GM10266 (cell line): ENCODE results near the gene C1orf53.

ENCODE experiments used
- DNase-seq: peaks from one replicate; pipeline ENCODE4 v3.0.0; 2012; ENCODE audit errors: extremely low spot score
- TF ChIP-seq, protein P1 (sequence below): IDR thresholded peaks from 2 replicates; pipeline ENCODE4 v1.5.1; 2012; ENCODE audit warnings: mild to moderate bottlenecking, low read depth; ENCODE audit not compliant: control insufficient read depth, insufficient read depth; ENCODE audit errors: missing control alignments

The C1orf53 gene

DNA sequence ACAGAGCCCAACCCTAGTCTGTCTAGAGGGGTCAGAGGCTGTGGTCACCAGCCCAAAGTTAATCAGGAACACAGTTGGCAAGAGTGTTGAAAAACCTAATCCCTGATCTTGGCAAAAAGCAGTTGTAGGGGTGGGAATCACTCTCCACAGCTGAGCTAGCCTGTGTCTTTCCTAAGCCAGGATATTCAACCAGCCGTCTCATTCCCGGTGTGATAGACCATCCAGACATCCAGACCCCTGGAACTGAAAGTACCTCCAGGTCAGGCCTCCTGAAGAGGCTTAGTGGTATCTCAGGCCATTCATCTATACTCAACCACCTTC, 19.6 kb downstream of the C1orf53 start:
- TF ChIP-seq, protein P1, sequence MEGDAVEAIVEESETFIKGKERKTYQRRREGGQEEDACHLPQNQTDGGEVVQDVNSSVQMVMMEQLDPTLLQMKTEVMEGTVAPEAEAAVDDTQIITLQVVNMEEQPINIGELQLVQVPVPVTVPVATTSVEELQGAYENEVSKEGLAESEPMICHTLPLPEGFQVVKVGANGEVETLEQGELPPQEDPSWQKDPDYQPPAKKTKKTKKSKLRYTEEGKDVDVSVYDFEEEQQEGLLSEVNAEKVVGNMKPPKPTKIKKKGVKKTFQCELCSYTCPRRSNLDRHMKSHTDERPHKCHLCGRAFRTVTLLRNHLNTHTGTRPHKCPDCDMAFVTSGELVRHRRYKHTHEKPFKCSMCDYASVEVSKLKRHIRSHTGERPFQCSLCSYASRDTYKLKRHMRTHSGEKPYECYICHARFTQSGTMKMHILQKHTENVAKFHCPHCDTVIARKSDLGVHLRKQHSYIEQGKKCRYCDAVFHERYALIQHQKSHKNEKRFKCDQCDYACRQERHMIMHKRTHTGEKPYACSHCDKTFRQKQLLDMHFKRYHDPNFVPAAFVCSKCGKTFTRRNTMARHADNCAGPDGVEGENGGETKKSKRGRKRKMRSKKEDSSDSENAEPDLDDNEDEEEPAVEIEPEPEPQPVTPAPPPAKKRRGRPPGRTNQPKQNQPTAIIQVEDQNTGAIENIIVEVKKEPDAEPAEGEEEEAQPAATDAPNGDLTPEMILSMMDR = no peak
- DNase-seq = no peak

DNA sequence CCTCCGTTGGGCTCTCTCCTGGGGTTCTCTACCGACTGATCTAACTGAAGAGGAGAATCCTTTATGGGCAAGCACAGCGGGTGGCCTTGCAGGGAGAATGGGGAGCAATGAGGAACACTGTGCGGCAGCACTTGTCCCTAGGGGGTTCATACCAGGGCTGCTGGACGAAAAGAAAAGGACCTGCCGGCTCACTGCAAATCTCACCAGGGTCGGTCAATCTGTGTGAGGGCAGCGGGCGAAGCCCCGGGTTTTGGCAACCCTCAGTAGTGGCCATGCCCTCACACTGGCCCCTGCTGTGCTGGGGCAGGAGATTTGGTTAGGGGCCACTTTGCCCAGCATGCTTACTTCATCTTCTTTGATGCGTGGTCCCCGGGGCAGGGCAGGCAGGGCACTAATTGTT, 20.6 kb downstream of the C1orf53 start:
- DNase-seq = no peak
- TF ChIP-seq, protein P1 = no peak

DNA sequence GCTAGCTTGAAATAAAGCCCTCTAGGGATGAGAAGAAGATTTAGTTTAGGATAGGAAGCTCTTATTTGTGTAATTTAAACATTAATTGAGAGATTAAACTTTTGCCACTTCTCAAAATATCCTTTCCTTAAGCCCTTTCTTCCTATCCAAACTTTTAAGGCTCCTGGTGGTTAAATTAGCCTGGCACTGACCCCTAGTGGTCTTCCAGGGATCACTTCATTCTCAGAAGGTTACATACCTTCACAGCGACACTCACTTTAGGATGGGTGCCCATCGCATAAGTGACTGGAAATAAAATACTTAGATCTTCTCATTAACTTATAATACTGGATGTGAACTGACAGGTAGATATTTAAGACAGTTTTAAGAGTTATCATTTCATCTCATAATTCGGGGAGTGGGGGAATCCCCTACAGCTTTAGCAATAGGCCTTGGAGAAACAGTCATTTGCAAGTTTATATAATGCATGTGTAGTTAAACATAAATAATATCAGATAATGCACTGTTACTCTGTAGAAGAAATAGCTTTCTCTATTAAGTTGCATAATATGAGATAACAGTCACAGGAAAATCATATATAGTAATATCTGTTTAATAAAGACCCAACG, 22.2 kb downstream of the C1orf53 start:
- no peak for DNase-seq
- TF ChIP-seq, protein P1 = peak; percentile 63

DNA sequence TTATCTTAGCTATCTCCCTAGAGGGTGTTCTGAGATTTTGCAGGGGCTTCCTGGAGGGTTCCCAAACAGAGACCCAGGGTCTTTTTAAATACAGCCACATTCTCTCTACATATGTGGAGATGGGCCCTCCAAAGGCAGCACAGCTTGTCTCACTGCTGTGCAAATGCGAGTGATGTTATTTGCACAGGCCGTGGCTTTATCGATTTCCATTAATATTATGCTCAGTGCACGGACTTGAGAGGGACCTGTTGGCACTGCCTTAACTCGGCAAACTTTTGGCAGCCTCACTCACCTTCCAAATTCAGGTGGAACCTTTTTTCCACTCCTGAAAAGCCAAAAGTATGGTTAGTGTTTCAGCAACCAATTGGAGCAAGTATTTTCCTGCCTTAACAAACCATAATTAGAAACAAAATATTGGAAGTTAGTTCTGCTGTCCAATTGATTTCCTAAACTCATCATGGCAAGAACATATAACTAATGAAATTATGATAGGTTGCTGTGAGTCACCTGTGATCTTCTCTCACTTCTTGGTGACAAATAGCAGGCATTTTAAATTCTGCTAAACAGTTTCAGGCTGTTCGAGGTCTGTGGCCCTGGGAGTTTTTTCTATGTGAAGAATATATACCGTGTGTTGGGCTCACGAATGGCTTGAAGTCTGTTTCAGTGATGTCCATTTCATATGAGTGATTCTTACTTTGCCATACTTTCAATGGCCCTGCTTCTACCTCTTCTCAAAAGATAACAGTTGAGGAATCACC, 25.7 kb downstream of the C1orf53 start:
- no peak for DNase-seq
- TF ChIP-seq, protein P1 = no peak

DNA sequence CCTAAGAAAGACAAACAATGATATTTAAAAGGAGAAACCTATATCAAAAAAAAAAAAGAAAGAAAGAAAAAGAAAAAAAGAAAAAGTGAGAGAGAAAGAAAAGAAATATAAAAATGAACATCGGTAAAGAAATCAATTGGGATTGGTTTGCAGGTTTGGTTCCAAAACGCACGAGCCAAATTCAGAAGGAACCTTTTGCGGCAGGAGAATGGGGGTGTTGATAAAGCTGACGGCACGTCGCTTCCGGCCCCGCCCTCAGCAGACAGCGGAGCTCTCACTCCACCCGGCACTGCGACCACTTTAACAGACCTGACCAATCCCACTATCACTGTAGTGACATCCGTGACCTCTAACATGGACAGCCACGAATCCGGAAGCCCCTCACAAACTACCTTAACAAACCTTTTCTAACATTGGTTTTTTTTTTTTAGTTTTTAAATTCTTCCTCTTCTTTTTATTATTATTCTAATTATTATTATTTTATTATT, 26.5 kb downstream of the C1orf53 start:
- TF ChIP-seq, protein P1 = no peak
- DNase-seq = peak; percentile 28

DNA sequence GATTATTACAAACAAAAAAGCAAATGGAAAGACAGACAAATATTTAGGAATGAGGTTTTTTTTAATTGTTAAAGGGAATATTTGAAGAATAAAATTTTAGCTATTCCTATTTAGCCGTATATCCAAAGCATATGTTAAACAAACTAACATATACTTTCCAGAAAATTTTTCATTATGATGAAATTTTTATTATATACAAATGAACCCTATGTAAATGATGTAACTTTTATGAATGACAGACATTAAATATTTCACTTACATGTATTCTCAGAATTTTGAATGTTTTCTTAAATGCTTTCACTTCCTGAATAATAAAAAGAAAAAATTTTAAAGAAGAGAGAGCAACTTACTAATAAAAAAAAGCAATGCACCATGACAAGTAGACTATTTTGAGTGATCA, 30.6 kb downstream of the C1orf53 start:
- TF ChIP-seq, protein P1 = no peak
- no peak for DNase-seq

DNA sequence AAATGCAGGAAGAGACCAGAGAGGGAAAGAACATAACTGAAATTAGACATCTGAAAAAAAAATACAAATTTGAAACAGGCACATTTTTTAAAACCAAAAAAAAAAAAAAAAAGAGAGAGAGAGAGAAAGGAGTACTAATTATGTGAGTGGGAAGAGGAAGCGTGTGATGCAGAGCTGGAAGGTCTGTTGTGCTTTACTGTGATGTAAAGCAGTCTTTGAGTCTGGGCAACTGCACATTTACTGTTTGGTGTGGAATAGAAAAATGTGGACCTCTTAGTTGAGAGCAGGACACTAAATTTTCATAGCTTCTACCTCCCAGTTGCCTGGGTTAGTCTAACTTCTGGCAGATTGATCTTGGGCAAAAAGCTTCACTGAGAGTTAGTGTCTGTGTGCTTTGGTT, 31.2 kb downstream of the C1orf53 start:
- TF ChIP-seq, protein P1 = no peak
- DNase-seq = no peak
